Keratinocyte (primary cell): ENCODE results near the gene NUAK2.

Experiments used
- EZH2 ChIP-seq: IDR thresholded peaks from one replicate; pipeline ENCODE4 v1.6.1; 2012; ENCODE audit warnings: inconsistent platforms, mild to moderate bottlenecking, low read length, moderate library complexity
- TF ChIP-seq, protein P1 (sequence below), 3 experiments: IDR thresholded peaks in 1 of 3; conservative IDR thresholded peaks in 1 of 3; optimal IDR thresholded peaks in 1 of 3; 2 replicates in 2 of 3; 3 replicates in 1 of 3; pipeline versions ENCODE3 to v1.5.1; 2011; ENCODE audit warnings: low read length in 3 of 3, mild to moderate bottlenecking in 3 of 3, moderate library complexity in 2 of 3, control low read depth in 1 of 3, inconsistent platforms in 1 of 3; ENCODE audit not compliant: insufficient read depth in 2 of 3; ENCODE audit errors: extremely low read depth in 1 of 3

DNA sequence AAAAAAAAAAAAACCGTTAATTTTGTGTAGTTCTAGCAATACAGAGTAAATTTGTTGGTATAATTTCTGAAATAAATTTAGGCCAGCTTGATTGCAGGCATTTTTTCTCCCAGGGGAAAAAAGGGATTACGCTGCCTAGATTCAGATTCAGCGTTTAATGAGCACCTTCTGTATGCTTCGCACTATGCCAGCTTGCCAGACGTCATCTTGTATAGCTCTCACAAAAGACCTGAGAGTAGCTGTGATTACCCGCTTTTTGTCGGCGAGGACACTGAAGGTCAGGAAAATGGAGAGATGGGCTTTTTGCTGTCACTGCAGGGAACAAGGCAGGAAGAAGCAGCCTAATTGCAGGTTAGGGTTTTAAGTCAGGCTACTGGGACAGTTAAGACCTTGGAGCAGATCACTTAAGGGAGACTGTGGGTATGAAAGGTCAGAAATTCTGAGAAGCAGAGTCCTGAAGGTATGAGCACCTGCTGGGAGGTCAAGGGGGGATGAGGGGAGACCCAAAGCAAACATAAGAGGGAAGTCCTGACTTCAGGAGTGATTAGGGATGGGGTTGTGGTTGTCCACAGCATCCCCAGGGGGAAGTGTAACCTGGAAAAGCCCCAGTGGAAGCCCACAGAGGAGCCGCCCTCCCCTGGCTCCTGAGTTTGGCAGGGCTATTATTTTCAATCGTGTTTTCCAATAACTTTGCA lies 54.8 kb downstream of the NUAK2 start:
- TF ChIP-seq, protein P1, sequence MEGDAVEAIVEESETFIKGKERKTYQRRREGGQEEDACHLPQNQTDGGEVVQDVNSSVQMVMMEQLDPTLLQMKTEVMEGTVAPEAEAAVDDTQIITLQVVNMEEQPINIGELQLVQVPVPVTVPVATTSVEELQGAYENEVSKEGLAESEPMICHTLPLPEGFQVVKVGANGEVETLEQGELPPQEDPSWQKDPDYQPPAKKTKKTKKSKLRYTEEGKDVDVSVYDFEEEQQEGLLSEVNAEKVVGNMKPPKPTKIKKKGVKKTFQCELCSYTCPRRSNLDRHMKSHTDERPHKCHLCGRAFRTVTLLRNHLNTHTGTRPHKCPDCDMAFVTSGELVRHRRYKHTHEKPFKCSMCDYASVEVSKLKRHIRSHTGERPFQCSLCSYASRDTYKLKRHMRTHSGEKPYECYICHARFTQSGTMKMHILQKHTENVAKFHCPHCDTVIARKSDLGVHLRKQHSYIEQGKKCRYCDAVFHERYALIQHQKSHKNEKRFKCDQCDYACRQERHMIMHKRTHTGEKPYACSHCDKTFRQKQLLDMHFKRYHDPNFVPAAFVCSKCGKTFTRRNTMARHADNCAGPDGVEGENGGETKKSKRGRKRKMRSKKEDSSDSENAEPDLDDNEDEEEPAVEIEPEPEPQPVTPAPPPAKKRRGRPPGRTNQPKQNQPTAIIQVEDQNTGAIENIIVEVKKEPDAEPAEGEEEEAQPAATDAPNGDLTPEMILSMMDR (optimal IDR thresholded peaks at IDR 0.05 in 1 of 3, IDR thresholded peaks at IDR 0.05 in 1 of 3, conservative IDR thresholded peaks at IDR 0.05 in 1 of 3; ENCODE audit: extremely low read depth in 1 of 3, insufficient read depth in 2 of 3, low read length in 3 of 3) = no peak
- no peak for TF ChIP-seq EZH2
